DND-41 (cell line): ENCODE data around the gene R3HDM4.

Source experiments
- ATAC-seq: fragments of 200-7000 bp; cut with Tn5 transposase; 3 replicates; pipeline ENCODE4 v1.9.1; 2021; ENCODE audit warnings: low read depth; ENCODE audit not compliant: insufficient read depth
- DNase-seq: peaks from one replicate; pipeline ENCODE4 v3.0.0-alpha.2; 2020
- H2AFZ ChIP-seq: 2 replicates; pipeline ENCODE4 v1.6.0; 2012; ENCODE audit warnings: low read depth, low read length
- H3K27ac ChIP-seq: 2 replicates; pipeline ENCODE4 v1.5.1; 2012; ENCODE audit warnings: low read length, inconsistent platforms
- H3K27me3 ChIP-seq: fragments of 200-600 bp; sonication (generic); 2 replicates; pipeline ENCODE4 v1.6.0; 2012; ENCODE audit warnings: low read length, mild to moderate bottlenecking, inconsistent platforms; ENCODE audit not compliant: insufficient read depth, poor library complexity
- H3K36me3 ChIP-seq: 2 replicates; pipeline ENCODE4 v1.5.1; 2012; ENCODE audit warnings: low read length, inconsistent platforms; ENCODE audit not compliant: insufficient read depth
- H3K4me1 ChIP-seq: 2 replicates; pipeline ENCODE4 v1.5.1; 2012; ENCODE audit warnings: mild to moderate bottlenecking, low read length; ENCODE audit not compliant: insufficient read depth
- H3K4me2 ChIP-seq: 2 replicates; pipeline ENCODE4 v1.6.0; 2012; ENCODE audit warnings: mild to moderate bottlenecking, moderate library complexity, low read length, inconsistent platforms; ENCODE audit not compliant: insufficient read depth
- H3K4me3 ChIP-seq, 2 experiments: fragments of 200-600 bp in 1 of 2; shearing (Covaris generic) in 1 of 2; 2 replicates each; pipeline ENCODE4 v1.5.1; 2012 to 2016; ENCODE audit warnings: inconsistent platforms in 2 of 2, low read length in 2 of 2, mild to moderate bottlenecking in 2 of 2, low read depth in 1 of 2, moderate library complexity in 1 of 2
- H3K79me2 ChIP-seq: 2 replicates; pipeline ENCODE4 v1.6.0; 2012; ENCODE audit warnings: low read length, inconsistent platforms; ENCODE audit not compliant: insufficient read depth
- H3K9ac ChIP-seq: 2 replicates; pipeline ENCODE4 v1.6.0; 2012; ENCODE audit warnings: low read depth, mild to moderate bottlenecking, inconsistent platforms, low read length, moderate library complexity
- H3K9me3 ChIP-seq: 2 replicates; pipeline ENCODE4 v1.5.1; 2012; ENCODE audit warnings: low read length, moderate library complexity, mild to moderate bottlenecking, inconsistent platforms; ENCODE audit not compliant: insufficient read depth, severe bottlenecking
- H4K20me1 ChIP-seq: 2 replicates; pipeline ENCODE4 v1.6.0; 2012; ENCODE audit warnings: low read length; ENCODE audit not compliant: insufficient read depth
- EZH2 ChIP-seq: IDR thresholded peaks from 3 replicates; pipeline ENCODE4 v1.6.1; 2012; ENCODE audit warnings: borderline replicate concordance, low read depth, mild to moderate bottlenecking, moderate library complexity, low read length, inconsistent platforms; ENCODE audit not compliant: severe bottlenecking
- TF ChIP-seq, protein P1 (sequence below): IDR thresholded peaks from 2 replicates; pipeline ENCODE4 v1.5.1; 2012; ENCODE audit warnings: borderline replicate concordance, low read length, moderate library complexity, mild to moderate bottlenecking; ENCODE audit not compliant: poor library complexity, severe bottlenecking; ENCODE audit errors: extremely low read depth

Gene R3HDM4

DNA sequence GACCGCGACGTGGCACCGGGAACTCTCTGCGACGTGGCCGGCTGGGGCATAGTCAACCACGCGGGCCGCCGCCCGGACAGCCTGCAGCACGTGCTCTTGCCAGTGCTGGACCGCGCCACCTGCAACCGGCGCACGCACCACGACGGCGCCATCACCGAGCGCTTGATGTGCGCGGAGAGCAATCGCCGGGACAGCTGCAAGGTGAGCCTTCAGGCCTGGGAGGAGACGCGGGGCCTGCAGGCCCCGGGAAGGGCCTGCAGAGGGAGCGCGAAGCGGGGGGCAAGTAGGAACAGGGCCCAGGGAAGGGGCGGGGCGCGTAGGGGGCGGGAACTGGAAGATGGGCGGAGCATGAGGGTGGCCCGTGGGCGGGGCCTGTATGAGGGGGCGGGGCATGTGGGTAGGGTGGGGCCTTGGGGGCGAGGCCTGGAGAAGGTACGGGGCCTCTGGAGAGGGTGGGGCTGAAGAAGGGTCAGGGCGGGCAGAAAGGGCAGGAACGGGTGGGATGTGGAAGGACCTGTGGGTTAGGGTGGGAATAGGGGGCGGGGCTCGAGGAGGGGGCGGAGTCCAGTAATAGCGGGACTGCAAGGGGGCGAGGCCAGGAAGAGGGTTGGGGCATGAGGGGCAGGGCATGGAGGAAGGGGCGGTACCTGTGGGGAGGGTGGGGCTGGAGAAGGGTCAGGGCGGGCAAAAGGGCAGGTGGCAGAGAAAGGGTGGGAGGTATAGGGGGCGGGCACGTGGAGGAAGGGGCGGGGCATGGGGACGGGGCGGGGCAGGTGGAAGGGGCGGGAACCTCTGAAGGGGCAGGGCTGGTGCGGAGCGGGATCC lies 51.1 kb downstream of the R3HDM4 start:
- H3K4me3 ChIP-seq: no peak overlapping the region
- H4K20me1 ChIP-seq: peaks cover 3% of the 10 kb centered on the region; the same call in 1 of the 2 replicates
- TF ChIP-seq EZH2: no peak
- TF ChIP-seq, protein P1, sequence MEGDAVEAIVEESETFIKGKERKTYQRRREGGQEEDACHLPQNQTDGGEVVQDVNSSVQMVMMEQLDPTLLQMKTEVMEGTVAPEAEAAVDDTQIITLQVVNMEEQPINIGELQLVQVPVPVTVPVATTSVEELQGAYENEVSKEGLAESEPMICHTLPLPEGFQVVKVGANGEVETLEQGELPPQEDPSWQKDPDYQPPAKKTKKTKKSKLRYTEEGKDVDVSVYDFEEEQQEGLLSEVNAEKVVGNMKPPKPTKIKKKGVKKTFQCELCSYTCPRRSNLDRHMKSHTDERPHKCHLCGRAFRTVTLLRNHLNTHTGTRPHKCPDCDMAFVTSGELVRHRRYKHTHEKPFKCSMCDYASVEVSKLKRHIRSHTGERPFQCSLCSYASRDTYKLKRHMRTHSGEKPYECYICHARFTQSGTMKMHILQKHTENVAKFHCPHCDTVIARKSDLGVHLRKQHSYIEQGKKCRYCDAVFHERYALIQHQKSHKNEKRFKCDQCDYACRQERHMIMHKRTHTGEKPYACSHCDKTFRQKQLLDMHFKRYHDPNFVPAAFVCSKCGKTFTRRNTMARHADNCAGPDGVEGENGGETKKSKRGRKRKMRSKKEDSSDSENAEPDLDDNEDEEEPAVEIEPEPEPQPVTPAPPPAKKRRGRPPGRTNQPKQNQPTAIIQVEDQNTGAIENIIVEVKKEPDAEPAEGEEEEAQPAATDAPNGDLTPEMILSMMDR: no peak
- DNase-seq (peak; percentile 60), ATAC-seq (peak; percentile 29; the same call in 2 of the 3 replicates)
- no peak overlapping the region for H3K4me2 ChIP-seq
- H3K27me3 ChIP-seq: no peaks in the 10 kb centered on the region
- no peaks in the 10 kb centered on the region for H3K79me2 ChIP-seq
- H3K9ac ChIP-seq: no peak overlapping the region
- no peak overlapping the region for H3K27ac ChIP-seq
- H3K9me3 ChIP-seq: no peaks in the 10 kb centered on the region
- peaks cover 3% of the 10 kb centered on the region for H3K4me1 ChIP-seq
- H2AFZ ChIP-seq: no peak overlapping the region
- no peaks in the 10 kb centered on the region; the same call in 1 of the 2 replicates for H3K36me3 ChIP-seq

DNA sequence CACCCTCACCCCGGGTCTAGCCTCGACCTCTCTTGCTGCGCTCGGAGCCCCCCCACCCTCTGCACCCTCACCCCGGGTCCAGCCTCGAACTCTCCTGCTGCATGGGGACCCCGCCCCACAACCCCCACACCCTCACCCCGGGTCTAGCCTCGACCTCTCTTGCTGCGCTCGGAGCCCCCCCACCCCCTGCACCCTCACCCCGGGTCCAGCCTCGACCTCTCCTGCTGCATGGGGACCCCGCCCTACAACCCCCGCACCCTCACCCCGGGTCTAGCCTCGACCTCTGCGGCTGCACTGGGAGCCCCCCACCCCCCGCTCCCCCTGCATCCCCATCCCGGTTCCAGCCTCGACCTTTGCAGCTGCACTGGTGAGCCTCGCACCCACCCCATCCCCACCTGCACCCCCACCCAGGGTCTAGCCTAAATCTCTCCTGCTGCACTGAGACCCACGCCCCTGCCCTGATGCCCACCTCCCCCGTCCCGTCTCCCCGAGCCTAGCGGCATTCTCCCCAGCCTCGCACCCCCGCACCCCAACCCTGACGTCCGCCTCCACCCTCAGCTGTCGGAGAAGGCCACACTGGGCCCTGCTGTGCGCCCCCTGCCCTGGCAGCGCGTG lies 51.8 kb downstream of the R3HDM4 start:
- DNase-seq: no peak
- peaks cover 3% of the 10 kb centered on the region for H3K4me1 ChIP-seq
- H3K27ac ChIP-seq: no peak overlapping the region
- no peak overlapping the region for H3K9ac ChIP-seq
- no peak overlapping the region for H2AFZ ChIP-seq
- H3K4me3 ChIP-seq: no peak overlapping the region
- H4K20me1 ChIP-seq: peaks cover 3% of the 10 kb centered on the region; the same call in 1 of the 2 replicates
- ATAC-seq: no peak
- no peak overlapping the region for H3K4me2 ChIP-seq
- TF ChIP-seq EZH2: no peak
- TF ChIP-seq, protein P1: no peak
- H3K9me3 ChIP-seq: no peaks in the 10 kb centered on the region
- H3K36me3 ChIP-seq: no peaks in the 10 kb centered on the region
- no peaks in the 10 kb centered on the region for H3K79me2 ChIP-seq
- no peaks in the 10 kb centered on the region for H3K27me3 ChIP-seq

DNA sequence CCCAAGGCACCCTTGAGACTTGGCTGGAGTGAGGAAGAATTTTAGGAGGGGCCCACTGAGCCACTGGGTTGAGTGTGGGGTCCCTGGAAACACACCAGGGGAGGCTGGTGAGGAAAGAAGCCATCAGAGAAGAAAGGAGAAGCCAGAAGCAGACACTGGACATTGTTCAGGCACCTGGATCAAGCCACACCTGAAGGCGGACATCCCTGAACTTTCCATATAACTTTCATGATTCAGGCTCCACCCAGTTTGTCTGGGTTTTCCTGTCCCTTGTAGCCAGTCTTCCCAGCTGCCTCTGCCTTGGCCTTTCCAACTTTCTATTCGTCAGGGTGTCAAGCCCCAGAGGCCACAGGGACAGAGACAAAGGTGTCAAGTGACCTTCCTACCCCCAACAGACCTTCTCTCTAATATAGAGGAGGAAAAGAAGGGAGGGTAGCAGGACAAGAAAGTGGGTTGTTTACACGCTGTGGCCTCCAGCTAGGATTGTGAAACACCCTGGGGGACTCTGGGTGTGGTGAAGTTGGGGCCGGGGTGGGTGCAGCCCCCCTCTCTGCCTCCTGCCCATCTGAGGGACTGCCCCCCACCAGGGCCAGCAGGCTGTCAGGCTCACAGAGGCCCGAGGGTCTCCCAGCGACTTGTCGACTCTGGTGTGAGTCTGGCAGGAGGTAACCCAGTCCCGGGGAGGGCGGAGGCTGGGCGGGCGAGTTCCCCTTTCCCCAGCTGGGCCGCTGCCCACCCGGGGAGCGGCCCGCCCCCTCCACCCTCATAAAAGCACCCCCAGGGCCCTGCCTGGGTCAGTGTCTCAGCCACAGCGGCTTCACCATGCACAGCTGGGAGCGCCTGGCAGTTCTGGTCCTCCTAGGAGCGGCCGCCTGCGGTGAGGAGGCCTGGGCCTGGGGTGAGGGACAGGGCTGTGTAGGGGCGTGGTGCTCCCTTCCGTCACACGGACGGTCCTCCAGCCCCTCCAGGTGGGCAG lies 53.9 kb downstream of the R3HDM4 start, which contains the start of gene CFD:
Gene CFD (plus strand): TSS at position 797 of the 976 bp plus-strand sequence. CDS start 26 bp downstream, at position 823.
- H3K4me1 ChIP-seq: peaks cover 3% of the 10 kb centered on the region
- H4K20me1 ChIP-seq: peaks cover 2% of the 10 kb centered on the region; the same call in 1 of the 2 replicates
- H3K36me3 ChIP-seq: no peaks in the 10 kb centered on the region
- no peak for DNase-seq
- ATAC-seq: no peak
- H3K9me3 ChIP-seq: no peaks in the 10 kb centered on the region
- no peak within 1 kb of the TSS for H3K4me2 ChIP-seq
- no peak within 1 kb of the TSS for H2AFZ ChIP-seq
- no peak within 1 kb of the TSS for H3K27ac ChIP-seq
- H3K4me3 ChIP-seq: no peak within 1 kb of the TSS
- H3K9ac ChIP-seq: no peak within 1 kb of the TSS
- no peaks in the 10 kb centered on the region for H3K27me3 ChIP-seq
- no peaks in the 10 kb centered on the region for H3K79me2 ChIP-seq
- TF ChIP-seq, protein P1: no peak
- TF ChIP-seq EZH2: no peak
